Measurements from ENCODE around the gene MYL5. TPM values are rescaled to one million over a fixed set of nuclear protein-coding genes. Genes with fewer than 3 reads are reported as not detected.
"Not testable (repeated sequence)": the region's sequence is repeated elsewhere in the genome, so short reads cannot be mapped to it uniquely, and the experiment has no call there.

Gene MYL5
- total and polyA plus RNA-seq, 2 experiments from 2014 or later = 21.9 to 24.5 TPM

DNA sequence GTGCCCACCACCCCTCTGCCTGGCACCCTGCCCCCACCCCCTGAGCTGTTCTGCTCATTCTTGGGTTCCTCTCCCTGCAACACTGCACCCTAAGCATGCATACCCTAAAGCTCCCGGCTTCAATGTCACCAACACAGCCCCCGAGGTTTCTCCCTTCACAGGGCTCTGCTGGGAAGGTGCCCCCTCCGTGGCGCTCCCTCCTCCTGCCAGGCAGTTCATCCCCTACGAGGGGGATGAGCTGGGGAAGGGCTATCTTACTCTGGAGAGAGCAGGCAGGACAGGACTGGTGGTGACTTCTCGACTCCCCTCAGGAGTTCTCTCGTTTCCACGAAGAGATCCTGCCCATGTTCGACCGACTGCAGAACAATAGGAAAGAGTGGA lies 6.8 kb upstream of the MYL5 start:
- Histone ChIP-seq H3K9me2 (ENCODE audit: insufficient read depth) (no peaks in the 10 kb centered on the region), H3K36me3 (ENCODE audit: low read depth) (peaks cover 13% of the 10 kb centered on the region; the same call in 1 of the 2 replicates), H2AFZ (no peak overlapping the region), H3K27me3 (replicated peaks; ENCODE audit: insufficient read depth) (no peaks in the 10 kb centered on the region), H4K20me1 (ENCODE audit: insufficient read depth) (no peaks in the 10 kb centered on the region), H3K27ac (no peak overlapping the region), H3K4me2 (ENCODE audit: unreplicated experiment) (no peak overlapping the region), H3K79me2 (ENCODE audit: insufficient read depth) (no peaks in the 10 kb centered on the region), H3K9ac (no peak overlapping the region), H3F3A (ENCODE audit: insufficient read depth) (no peaks in the 10 kb centered on the region), H3K9me3 (ENCODE audit: low read depth) (no peaks in the 10 kb centered on the region), H3K4me1 (ENCODE audit: insufficient read depth) (no peaks in the 10 kb centered on the region), H3K4me3 (no peak overlapping the region)
- 58 to 62% methylated on average over 10 of the region's 10 CpGs for WGBS, 2 experiments (ENCODE audit: low coverage in 1 of 2, low lambda C conversion rate in 2 of 2, missing lambda C conversion rate in 2 of 2)
- in situ Hi-C loops (cut with MboI) = no loop called here
- TF ChIP-seq EZH2 (IDR thresholded peaks at IDR 0.05; ENCODE audit: insufficient read depth, poor library complexity, severe bottlenecking) = no peak
- TF ChIP-seq EZH2phosphoT487 (IDR thresholded peaks at IDR 0.05; ENCODE audit: insufficient read depth, low read depth) = no peak
- no peak for DNase-seq

DNA sequence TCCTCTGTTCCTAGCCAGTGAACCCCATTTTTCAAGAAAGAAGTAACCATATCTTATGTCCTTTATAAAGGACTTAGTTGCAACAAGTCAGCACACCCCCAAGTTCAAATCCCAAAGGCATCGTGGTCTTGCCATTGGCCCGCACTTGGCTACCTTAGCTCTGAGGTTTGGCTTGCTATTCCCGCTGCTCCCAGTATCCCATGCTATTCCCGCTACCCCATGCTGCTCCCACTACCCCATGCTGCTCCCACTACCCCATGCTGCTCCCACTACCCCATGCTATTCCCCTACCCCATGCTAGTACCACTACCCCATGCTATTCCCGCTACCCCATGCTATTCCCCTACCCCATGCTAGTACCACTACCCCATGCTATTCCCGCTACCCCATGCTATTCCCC lies 6.1 kb upstream of the MYL5 start:
- H4K20me1 ChIP-seq (ENCODE audit: insufficient read depth); H3K4me2 ChIP-seq (ENCODE audit: unreplicated experiment); H3K4me1 ChIP-seq (ENCODE audit: insufficient read depth); in situ Hi-C loops (cut with MboI); DNase-seq; H3K79me2 ChIP-seq (ENCODE audit: insufficient read depth); H3K27me3 ChIP-seq (replicated peaks; ENCODE audit: insufficient read depth); H3F3A ChIP-seq (ENCODE audit: insufficient read depth); H3K9me3 ChIP-seq (ENCODE audit: low read depth); H3K9me2 ChIP-seq (ENCODE audit: insufficient read depth); H3K27ac ChIP-seq; H2AFZ ChIP-seq; H3K4me3 ChIP-seq; H3K9ac ChIP-seq: not testable (repeated sequence)
- peaks cover 13% of the 10 kb centered on the region; the same call in 1 of the 2 replicates for H3K36me3 ChIP-seq (ENCODE audit: low read depth)
- WGBS, 2 experiments (ENCODE audit: low coverage in 1 of 2, low lambda C conversion rate in 2 of 2, missing lambda C conversion rate in 2 of 2) = 85 to 86% methylated on average over 3 to 6 of the region's 6 CpGs

DNA sequence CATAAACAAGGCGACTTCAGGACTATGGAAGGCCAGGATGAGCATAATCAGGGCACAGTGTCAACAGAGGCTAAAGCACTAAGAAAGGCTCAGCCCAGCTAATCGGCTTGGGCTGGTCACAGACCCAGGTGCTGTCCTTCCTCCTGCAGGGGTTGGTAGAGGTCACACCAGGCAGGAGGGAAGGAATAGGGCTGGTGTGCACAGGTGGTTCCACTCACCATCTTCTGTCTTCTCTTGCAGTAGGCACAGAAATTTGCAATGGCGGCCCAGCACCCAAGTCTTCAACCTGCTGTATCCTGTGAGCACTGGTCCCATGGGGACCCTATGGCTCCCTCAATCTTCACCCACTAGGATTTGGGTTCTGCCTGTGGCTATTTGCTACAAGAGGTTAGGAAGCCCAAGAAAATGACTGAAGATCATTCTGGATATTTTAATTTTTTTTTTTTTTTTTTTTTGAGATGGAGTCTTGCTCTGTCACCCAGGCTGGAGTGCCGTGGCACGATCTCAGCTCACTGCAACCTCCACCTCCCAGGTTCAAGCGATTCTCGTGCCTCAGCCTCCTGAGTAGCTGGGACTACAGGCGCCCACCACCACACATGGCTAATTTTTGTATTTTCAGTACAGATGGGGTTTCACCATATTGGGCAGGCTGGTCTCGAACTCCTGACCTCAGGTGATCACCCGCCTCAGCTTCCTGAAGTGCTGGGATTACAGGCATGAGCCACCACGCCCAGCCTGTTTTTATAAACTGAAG lies 4.4 kb upstream of the MYL5 start:
- in situ Hi-C loops (cut with MboI); H3K9ac ChIP-seq; H3K27ac ChIP-seq; H3F3A ChIP-seq (ENCODE audit: insufficient read depth); H3K4me2 ChIP-seq (ENCODE audit: unreplicated experiment); H3K4me3 ChIP-seq; H3K27me3 ChIP-seq (replicated peaks; ENCODE audit: insufficient read depth); H2AFZ ChIP-seq; DNase-seq; H3K9me2 ChIP-seq (ENCODE audit: insufficient read depth); H4K20me1 ChIP-seq (ENCODE audit: insufficient read depth); H3K9me3 ChIP-seq (ENCODE audit: low read depth); H3K4me1 ChIP-seq (ENCODE audit: insufficient read depth): not testable (repeated sequence)
- Histone ChIP-seq H3K79me2 (ENCODE audit: insufficient read depth) (peaks cover 17% of the 10 kb centered on the region), H3K36me3 (ENCODE audit: low read depth) (peaks cover 13% of the 10 kb centered on the region; the same call in 1 of the 2 replicates)
- 90 to 92% methylated on average over 11 of the region's 11 CpGs for WGBS, 2 experiments (ENCODE audit: low coverage in 1 of 2, low lambda C conversion rate in 2 of 2, missing lambda C conversion rate in 2 of 2)

- H2AFZ ChIP-seq = no peak overlapping the region
- 100% methylated on average over 3 of the region's 3 CpGs for WGBS, 2 experiments (ENCODE audit: low coverage in 1 of 2, low lambda C conversion rate in 2 of 2, missing lambda C conversion rate in 2 of 2)
- TF ChIP-seq EZH2phosphoT487 (IDR thresholded peaks at IDR 0.05; ENCODE audit: insufficient read depth, low read depth) = no peak
- no peak for TF ChIP-seq EZH2 (IDR thresholded peaks at IDR 0.05; ENCODE audit: insufficient read depth, poor library complexity, severe bottlenecking)
These were observed 2.6 kb upstream of the MYL5 start for GRCh38 chr4:671769-672168.

More at GRCh38 chr4:671769-672168, 2.6 kb upstream of the MYL5 start:
- H3F3A ChIP-seq (ENCODE audit: insufficient read depth) = no peaks in the 10 kb centered on the region
- H3K9me2 ChIP-seq (ENCODE audit: insufficient read depth) = no peaks in the 10 kb centered on the region
- no peaks in the 10 kb centered on the region for H4K20me1 ChIP-seq (ENCODE audit: insufficient read depth)
- in situ Hi-C loops (cut with MboI) = no loop called here
- no peak overlapping the region for H3K9ac ChIP-seq
- H3K4me3 ChIP-seq = no peak overlapping the region
- DNase-seq = no peak
- H3K79me2 ChIP-seq (ENCODE audit: insufficient read depth) = peaks cover 27% of the 10 kb centered on the region
- H3K27ac ChIP-seq = no peak overlapping the region
- 0 out of 2 replicates have a peak, but pooled peaks cover 6% of the 10 kb centered on the region for H3K4me1 ChIP-seq (ENCODE audit: insufficient read depth)
- no peaks in the 10 kb centered on the region for H3K27me3 ChIP-seq (replicated peaks; ENCODE audit: insufficient read depth)
- peaks cover 13% of the 10 kb centered on the region; the same call in 1 of the 2 replicates for H3K36me3 ChIP-seq (ENCODE audit: low read depth)
- H3K9me3 ChIP-seq (ENCODE audit: low read depth) = no peaks in the 10 kb centered on the region
- no peak overlapping the region for H3K4me2 ChIP-seq (ENCODE audit: unreplicated experiment)
